ENCODE data around the gene FJX1. TPM values are rescaled to one million over a fixed set of nuclear protein-coding genes. Genes with fewer than 3 reads are reported as not detected.

FJX1 gene
- total and polyA plus RNA-seq, 2 experiments from 2014 or later, result 9.4 to 16.1 TPM

- Histone ChIP-seq H3K4me2 (peak overlapping the region; percentile 87), H4K20me1 (replicated peaks; ENCODE audit: insufficient read depth) (no peaks in the 10 kb centered on the region), H3K4me1 (ENCODE audit: insufficient read depth) (peaks cover 14% of the 10 kb centered on the region), H2AFZ (peak overlapping the region; percentile 74; the same call in 1 of the 2 replicates), H3K4me3 (peak overlapping the region; percentile 65), H3K27ac (ENCODE audit: low read depth) (no peak overlapping the region), H3F3A (replicated peaks; ENCODE audit: low read depth) (0 out of 2 replicates have a peak, but pooled peaks cover 2% of the 10 kb centered on the region), H3K9me2 (ENCODE audit: insufficient read depth) (no peaks in the 10 kb centered on the region), H3K79me2 (replicated peaks; ENCODE audit: insufficient read depth) (no peaks in the 10 kb centered on the region), H3K36me3 (ENCODE audit: insufficient read depth) (no peaks in the 10 kb centered on the region), H3K27me3 (ENCODE audit: insufficient read depth) (peaks cover 38% of the 10 kb centered on the region)
- Mint-ChIP-seq H3K4me1 (peaks cover 44% of the 10 kb centered on the region), H3K36me3 (ENCODE audit: low read depth) (peaks cover 15% of the 10 kb centered on the region), H3K9me3 (peaks cover 7% of the 10 kb centered on the region), H3K27me3 (ENCODE audit: insufficient read depth, low read depth, poor library complexity) (peaks cover 26% of the 10 kb centered on the region), H3K4me3 (peak overlapping the region; percentile 81), H3K27ac (no peak overlapping the region)
- peak; percentile 89 for DNase-seq (ENCODE audit: low spot score)
- TF ChIP-seq CTCF (conservative IDR thresholded peaks at IDR 0.05; ENCODE audit: low read depth in 2 of 2) (0 out of 4 replicates have a peak, but pooled peaks of 1 of the 2 experiments have one; percentile 3), JUNB (IDR thresholded peaks at IDR 0.05; ENCODE audit: unreplicated experiment) (no peak), CREB1 (CRISPR knock-in tag; IDR thresholded peaks at IDR 0.05; ENCODE audit: low read depth) (no peak), EZH2phosphoT487 (IDR thresholded peaks at IDR 0.05; ENCODE audit: unreplicated experiment) (no peak), NANOG (IDR thresholded peaks at IDR 0.05; ENCODE audit: borderline replicate concordance) (no peak), ZNF462 (CRISPR knock-in tag; IDR thresholded peaks at IDR 0.05) (no peak), ZNF114 (CRISPR knock-in tag; IDR thresholded peaks at IDR 0.05) (no peak), POLR2AphosphoS5 (IDR thresholded peaks at IDR 0.05; ENCODE audit: low read depth) (0 out of 2 replicates have a peak, but pooled peaks have one; percentile 13), ZNF331 (CRISPR knock-in tag; IDR thresholded peaks at IDR 0.05; ENCODE audit: low read depth) (no peak), EZH2 (IDR thresholded peaks at IDR 0.05; ENCODE audit: low read depth, unreplicated experiment) (peak; percentile 23), STAT1 (IDR thresholded peaks at IDR 0.05; ENCODE audit: unreplicated experiment) (no peak), REST (IDR thresholded peaks at IDR 0.05; ENCODE audit: unreplicated experiment) (no peak)
- TF ChIP-seq, protein P1, sequence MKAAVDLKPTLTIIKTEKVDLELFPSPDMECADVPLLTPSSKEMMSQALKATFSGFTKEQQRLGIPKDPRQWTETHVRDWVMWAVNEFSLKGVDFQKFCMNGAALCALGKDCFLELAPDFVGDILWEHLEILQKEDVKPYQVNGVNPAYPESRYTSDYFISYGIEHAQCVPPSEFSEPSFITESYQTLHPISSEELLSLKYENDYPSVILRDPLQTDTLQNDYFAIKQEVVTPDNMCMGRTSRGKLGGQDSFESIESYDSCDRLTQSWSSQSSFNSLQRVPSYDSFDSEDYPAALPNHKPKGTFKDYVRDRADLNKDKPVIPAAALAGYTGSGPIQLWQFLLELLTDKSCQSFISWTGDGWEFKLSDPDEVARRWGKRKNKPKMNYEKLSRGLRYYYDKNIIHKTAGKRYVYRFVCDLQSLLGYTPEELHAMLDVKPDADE (IDR thresholded peaks at IDR 0.05), result no peak
- ATAC-seq, result peak; percentile 58
Observed at GRCh38 chr11:35619855-35620640, 1.8 kb downstream of the FJX1 start.

Data from GM23338 (cell line).